Activated T-cell treated with anti-CD3 and anti-CD28 coated beads for 48 hours (primary cell): ENCODE results near the gene LRRFIP1.
"Not testable (repeated sequence)": the region's sequence is repeated elsewhere in the genome, so short reads cannot be mapped to it uniquely, and the experiment has no call there.

Experiments
- DNase-seq: peaks from one replicate; pipeline ENCODE4 v3.0.0-alpha.2; 2020; ENCODE audit warnings: low read depth

The LRRFIP1 gene

DNA sequence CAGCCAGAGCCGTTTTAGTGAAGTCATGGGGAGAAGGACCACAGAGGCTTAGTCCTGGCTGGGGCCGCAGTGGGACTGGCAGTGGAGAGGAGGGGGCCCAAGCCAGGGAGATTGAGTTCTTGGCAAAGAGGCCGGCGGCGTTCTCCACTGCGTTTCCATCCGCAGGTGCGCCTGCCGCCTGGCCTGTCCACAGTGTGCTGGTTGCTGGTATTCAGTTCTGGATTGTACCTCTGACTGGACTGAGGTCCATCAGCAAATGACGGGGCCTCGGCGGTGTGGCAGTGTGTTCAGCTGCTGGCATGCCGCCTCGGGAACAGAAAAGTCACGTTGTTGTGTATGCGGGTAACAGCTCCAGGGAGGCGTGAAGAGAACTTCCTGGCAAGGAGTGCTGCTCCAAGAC is 36.8 kb downstream of the LRRFIP1 start:
- DNase-seq, result no peak

DNA sequence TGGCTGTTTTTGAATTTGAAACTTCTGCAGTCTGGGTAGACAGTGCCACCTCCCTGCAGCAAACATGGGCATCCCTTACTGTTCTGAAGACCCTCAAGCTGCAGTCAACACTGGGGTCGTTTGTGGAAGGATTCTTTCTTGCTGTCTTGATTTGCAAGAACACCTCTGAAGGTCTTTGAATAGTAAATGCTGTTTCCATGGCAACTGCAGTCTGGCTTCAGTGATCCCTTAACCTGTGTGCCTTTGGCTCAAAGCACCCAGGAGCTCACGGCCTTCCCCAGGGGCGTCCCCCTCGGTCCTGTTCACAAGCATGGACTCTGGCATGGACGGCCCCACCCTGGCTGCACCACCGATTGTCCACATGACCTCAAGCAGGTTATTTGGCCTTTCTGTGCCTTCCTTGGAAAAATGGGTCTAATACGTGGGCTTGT is 38.3 kb downstream of the LRRFIP1 start:
- DNase-seq, result no peak

DNA sequence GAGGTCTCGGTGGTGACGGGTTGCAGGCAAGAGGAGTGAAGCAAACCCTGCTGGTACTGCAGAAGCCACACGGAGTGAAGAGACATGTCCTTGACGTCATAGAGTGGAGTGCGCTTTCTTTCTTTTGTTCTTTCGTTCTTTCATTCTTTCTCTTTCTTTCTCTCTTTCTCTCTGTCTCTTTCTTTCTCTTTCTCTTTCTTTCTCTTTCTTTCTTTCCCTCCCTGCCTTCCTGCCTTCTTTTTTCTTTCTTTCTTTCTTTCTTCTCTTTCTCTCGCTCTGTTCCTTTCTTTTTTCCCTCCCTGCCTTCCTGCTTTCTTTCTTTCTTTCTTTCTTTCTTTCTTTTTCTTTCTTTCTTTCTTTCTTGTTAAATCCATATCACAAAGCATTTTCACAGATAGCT is 39.2 kb downstream of the LRRFIP1 start:
- no peak for DNase-seq

DNA sequence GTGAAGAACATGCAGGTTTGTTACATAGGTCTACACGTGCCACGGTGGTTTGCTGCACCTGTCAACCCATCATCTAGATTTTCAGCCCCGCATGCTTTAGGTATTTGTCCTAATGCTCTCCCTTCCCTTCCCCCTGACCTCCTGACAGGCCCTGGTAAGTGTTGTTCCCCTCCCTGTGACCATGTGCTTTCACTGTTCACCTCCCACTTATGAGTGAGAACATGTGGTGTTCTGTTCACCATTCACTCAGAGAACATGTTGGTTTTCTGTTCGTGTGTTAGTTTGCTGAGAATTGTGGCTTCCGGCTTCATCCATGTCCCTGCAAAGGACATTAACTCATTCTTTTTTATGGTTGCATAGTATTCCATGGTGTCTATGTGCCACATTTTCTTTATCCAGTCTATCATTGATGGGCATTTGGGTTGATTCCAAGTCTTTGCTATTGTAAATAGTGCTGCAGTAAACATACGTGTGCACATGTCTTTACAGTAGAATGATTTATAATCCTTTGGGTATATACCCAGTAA is 39.7 kb downstream of the LRRFIP1 start:
- DNase-seq, result not testable (repeated sequence)

DNA sequence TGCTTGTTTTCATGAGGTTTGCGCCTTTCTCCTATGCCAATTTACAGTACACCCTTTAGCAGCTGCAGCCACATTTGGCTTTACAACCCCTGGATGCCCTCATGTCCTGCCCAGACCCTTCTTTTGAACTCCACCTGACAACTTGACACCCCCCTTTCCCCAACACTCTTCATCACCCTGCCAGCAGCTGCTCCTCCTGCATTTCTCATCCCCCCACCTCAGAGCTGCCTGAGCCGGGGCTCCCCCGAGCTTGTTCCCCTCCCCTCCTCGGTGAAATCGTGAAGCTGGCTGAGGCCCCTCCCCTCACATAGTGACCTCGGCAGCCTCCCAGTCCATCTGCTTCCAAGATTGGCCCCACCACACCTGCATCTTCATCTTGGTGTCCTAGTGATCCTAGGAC is 40.5 kb downstream of the LRRFIP1 start:
- no peak for DNase-seq

DNA sequence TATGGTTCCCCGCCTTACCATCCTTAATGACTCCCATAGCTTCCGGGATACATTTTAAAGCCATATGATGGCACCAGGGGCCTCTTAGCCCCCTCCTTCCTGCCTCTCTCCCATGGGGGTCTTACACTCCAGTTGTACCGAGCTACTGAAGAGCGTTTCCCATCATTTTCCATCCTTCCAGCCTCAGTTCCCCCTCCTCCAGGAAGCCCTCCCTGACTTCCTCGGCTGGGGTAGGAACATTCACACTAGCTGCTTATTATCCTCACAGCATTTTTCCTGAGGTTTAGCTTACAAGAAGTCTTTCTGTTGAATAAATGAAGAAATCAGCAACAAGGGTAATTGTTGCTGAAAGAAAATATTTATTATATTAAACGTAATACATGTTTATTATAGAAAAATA is 41.1 kb downstream of the LRRFIP1 start:
- no peak for DNase-seq

DNA sequence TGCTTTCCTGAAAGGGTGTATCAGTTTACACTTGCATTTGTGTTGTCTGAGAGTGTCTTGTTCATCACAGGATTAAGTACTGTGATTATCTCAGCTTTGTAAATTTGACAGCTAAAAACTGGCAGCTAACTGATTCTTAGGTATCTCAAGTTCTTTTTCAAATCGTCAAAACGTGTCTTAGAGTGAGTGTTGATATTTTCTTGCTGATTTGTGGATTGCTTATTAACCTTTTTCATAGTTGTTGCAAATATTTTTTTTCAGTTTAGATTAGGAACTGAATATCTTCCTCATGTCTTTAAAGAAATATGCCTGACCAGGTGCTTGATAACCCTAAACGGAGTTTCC is 41.9 kb downstream of the LRRFIP1 start:
- no peak for DNase-seq

DNA sequence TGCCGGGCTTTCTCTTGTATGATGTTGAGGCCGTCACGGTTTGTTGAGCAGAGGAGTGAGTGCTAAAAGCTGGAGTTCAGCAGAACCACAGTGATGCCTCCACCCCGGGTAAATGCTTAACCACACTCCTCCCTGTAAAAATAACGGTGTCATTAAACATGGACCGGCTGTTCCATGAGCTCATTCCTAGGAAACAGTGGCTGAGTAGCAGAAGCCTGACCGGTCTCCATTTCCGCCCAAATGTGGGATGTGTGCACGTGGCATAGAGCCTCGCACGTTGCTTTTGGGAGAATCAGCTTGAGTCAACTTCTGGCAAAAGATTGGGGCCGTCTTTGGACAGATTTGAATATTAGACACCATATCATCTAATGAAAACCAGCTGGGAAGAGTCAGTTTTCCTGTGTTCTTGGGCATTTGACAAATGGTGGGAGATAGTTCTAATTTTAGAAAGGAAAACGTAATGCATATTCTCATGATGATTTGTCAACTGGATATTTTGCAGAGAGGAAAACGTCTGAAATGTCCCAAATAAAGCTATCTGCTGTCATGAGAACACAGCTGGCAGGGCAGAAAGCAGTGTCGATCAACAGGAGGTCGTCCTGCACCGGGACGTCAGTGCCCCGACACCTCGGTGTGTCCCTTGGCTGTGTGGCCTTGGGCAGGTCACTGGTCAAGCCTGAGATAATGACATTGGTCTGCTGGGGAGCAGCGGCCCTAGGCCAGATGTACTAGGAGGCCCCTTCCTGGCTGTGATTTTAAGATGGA is 42.4 kb downstream of the LRRFIP1 start:
- DNase-seq, result no peak

DNA sequence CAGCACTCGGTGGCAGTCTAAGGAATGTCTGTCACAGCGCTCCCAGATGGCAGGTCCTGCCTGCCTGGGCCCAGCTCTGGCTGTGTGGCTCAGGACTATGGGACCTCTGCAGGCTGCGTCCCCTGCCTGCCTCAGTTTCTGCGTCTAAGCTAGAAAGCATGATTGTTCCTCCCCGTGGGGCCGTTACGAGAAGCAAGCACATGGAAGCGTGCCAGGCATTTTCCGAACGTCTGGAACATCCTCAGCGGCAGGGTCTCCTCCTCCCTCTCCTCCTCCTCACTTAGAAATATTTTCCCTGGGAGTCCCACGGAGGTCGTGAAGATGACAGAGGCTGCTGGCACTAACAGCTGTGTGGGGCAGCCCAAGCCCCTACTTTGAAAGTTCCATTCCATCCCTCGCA is 43.3 kb downstream of the LRRFIP1 start:
- DNase-seq, result no peak

DNA sequence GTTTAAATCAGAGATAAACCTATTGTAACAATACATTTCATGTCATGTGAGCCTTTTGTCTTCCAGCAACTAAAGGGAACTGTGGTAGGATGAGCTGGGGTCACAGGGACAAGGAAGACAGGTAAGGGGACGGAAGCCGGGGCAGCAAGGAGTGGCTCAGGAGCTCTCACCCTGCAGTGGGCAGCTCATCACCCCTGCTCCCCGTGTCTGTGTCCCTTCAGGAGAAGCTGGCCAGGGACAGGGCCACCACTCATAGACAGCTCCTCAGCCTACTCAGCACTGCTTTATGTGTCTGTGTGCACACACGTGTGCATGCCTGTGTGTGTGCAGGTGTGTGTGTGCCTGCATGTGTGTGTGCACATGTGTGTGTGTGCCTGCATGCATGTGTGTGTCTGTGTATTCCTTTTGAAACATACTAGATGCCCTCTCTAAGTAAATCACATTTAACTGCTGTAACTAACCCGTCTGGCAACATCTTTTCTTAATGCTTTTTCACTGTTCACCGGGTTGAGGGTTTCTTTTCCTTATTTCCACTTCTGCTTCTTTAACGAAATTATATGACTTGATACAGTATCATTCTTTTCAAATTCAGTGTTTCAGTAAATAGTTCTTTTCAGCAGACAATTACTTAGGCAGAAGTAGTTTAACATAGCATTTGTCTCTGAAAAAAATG is 44.2 kb downstream of the LRRFIP1 start:
- no peak for DNase-seq

DNA sequence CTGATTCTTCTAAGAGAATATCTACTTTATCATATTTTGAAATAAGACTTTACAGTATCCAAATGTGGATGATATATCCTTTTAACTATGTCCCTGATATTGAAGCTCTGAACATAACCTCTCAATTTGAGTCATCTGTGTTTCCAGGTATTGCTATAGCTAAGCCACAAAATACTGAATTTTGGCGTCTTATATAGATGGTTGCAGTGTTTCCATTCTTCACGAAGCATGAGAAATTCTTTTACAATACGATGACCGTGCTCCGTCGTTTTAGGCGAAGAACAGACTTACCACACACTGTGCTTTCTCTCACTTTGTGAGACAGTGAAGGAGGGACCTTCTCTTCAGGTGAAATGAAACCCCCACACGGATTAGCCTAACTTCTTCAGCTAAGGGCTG is 45.3 kb downstream of the LRRFIP1 start:
- DNase-seq, result no peak

DNA sequence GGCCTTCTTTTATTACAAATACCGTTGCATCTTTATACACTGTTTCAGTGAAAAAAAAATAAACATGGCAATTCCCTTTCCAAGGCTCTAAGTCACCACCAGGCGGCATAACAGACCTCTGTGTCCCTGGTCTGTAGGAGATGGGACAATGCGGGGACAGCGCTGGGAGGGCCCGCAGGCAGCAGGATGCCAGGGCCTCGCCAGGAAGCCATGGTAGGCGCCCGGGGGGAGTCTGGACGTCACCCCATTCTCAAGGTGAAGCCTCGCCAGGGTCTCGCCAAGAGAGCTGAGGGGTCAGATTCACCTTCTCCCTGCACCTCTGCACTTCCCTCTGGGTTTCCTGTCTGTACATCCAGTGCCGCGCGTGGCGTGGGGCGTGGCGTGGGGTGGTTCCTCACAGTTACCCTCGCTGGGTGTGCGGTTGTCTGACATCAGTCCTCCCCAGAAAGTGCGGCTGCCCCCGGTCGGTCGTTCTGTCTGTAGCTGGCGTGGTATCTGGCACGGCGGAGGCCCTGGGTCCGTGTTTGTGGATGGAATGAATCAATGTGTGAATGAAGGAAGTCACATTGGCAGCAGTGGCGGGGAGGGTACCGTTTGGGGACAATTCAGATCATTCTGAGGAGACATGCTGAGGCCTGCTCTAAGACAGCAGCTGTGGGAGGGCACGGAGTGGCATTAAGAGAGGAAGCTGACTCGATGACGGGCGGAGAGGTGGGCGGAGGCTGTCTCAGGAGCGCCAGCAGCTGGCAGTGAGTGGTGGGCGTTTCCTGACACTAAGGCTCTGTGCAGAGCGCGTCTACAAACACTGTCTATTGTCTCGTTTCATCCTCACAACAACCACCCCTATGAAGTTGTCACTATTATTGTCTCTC is 46.0 kb downstream of the LRRFIP1 start:
- peak; percentile 79 for DNase-seq

DNA sequence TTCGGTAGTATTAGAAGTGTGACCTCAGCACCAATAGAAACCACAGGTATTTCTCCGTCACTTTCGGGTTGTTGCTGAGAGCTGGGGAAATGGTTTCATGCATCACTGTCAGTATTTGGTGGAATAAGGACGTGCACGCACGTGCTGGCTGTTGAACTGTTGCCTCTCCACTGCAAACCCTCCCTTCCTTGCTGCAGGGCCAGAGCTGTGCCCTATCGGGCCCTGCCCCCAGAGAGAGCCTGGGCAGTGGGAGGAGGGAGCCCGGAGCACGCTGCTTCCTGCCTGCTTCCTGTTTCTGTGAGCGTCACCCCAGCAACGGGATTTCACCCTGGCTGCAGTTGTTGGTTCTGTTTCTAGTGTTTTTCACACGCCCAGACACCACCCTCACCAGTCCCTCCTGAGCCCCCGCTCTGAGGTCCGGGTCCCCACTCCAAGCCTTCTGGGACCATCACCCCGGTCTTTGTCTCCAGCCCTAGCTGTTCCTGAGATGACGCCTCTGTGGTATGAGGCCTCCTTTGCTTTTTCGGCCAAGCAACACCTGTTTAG is 47.4 kb downstream of the LRRFIP1 start:
- DNase-seq, result peak; percentile 63

DNA sequence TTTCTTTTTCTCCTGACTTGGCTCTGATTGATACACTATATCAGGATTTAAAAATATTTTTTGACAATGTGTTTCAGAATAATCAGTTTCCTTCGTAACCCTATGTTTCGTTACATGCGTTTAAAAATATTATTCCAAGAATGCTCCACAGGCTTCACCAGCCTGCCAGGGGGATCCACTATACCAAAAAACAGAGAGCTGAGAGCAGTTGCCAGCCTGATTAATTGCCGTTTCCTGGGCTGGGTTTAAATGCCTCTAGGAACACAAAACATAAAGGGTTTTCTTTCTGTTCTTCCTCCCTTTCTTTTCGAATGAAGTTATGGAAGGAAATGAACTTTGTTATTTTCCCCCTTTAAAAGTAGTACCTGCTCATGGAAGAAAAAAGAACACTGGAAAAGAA is 47.9 kb downstream of the LRRFIP1 start:
- DNase-seq, result no peak

DNA sequence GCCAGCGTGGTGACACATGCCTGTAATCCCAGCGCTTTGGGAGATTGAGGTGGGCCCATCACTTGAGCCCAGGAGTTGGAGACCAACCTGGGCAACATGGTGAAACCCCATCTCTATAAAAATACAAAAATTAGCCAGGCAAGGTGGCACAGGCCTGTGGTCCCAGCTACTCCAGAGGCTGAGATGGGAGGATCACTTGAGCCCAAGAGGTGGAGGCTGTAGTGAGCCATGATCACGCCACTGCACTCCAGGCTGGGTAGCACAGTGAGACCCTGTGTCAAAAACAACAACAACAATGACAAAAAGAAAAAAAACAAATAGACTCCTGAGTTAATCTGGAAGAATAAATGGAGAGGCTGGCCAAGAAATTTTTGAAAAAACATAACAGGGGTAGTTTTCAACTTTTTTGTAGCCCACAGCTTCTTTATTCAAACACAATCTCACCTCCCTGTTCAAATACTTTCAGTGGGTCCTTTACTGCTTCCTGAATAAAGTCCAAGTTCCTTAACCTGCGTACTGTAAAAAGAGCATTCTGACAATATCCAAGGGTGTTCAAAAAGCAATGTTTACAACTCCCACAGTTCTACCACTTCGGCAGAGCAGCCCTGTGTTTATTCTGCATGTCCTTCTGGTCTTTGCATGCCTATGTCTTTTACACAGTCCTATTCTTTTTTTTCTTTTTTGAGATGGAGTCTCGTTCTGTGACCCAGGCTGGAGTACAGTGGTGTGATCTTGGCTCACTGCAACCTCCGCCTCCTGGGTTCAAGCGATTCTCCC is 53.5 kb downstream of the LRRFIP1 start:
- no peak for DNase-seq

DNA sequence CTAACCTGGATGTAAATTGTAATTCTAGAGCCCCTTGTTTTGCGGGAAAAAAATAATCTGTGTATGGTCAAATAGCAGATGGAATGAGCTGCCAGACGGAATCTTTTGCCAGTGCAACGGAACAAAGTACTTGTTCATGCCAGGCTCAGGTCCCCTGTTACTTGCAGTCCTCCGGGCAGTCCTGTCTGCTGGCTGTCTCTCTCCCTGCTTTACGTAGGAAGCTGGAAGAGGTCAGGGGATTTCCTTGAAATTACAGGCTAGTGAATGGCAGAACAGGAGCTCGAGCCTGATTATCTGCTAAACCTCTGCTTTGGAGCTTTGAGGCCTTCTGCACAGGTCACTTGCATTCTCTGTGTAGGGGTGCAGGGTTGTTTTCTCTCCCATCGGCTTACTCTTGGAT is 54.8 kb downstream of the LRRFIP1 start:
- DNase-seq, result no peak

DNA sequence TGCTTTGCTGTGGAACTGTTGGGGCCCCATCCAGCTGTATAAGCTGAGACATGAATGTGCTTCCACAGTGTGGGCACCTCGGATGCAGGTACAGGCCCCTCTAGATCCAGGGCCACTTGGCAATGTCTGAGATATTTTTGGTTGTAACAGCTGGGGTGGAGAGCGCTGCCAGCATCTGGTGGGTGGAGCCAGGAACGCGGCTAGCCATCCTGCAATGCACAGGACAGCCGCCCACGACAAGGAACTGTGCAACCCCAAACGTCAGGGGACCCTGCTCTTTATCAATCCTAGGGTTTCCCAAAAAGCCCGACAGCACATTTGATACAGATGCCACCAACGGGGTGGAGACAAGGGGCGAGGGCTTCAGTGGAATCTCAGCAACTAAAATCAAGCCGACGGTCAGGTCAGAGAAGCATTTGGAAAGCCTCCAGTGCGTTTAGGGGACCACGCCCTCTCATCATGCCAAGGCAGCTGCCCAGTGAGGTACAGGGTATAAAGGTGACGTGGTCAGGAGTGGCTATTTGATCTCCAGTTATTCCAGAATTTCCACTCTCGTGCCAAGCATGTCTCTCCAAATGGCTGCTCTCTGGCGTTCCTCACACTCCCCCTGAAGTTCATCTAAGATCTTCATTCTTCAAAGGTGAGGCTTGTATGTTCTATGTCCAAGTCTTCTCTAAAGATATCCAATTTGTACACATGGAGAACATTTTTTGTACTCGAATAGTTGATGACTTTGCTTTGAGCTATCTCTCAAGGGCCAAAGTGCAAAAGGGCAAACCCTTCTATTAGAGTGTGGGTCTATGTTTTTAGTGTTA is 55.7 kb downstream of the LRRFIP1 start:
- no peak for DNase-seq

DNA sequence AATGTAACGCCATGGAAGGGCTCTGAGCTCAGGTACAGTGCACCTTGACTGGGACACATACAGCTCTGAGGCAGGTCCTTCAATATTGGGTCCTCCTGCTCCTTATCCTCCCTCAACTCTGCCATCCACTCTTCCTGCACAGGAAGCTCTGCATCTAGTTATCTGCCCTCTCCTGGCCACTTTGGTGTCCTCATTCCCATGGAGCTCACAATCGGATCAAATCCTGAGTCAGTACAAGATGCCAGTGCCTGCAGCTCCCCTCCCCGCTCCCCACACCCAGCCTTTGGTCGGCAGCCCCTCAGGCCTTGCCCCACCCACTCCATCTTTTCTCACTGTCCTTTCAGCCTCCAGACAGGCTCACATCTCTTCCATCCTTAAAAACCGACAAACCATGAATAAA is 58.0 kb downstream of the LRRFIP1 start:
- DNase-seq, result no peak

DNA sequence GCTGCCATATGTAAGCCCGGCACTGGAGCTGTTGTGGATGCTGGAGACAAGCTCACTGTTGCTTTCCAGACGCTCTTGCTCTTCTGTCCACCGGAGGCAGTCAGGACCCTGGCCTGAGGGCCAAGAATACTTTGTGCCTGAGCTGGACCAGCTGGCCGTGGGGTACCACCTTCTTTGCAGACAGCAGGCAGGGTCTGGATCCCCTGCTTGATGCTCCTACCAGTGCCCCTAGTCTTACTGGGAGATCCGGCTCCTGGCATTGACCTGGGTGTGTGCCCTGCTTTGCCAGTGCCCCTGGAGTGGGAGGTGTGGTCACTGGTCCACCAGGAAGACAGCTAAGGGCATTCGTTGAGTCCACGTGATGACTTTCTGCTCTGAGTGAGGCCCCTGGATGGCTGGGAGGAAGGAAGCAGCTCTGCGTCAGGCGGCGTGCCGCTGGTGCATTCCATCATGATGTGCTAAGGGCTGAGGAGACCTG is 59.3 kb downstream of the LRRFIP1 start:
- no peak for DNase-seq

DNA sequence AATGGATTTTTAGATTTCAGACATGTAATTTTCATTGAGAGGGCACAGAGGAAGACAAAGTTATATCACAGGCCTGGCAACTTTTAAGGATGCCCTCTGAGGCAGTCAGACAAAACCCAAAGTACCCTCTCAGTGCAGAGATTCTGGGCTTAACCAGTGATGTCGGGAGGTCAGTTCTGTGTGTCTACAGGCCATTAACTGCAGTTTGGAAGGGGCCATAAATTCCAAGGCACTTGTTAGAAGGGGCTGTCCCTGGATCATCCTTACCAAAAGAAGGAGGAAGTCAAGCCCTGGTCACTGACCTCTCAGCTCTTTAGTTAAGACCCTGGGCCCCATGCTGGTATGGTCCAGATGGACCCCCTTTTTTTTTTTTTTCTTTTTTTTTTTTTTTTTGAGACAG is 60.7 kb downstream of the LRRFIP1 start:
- DNase-seq, result no peak

DNA sequence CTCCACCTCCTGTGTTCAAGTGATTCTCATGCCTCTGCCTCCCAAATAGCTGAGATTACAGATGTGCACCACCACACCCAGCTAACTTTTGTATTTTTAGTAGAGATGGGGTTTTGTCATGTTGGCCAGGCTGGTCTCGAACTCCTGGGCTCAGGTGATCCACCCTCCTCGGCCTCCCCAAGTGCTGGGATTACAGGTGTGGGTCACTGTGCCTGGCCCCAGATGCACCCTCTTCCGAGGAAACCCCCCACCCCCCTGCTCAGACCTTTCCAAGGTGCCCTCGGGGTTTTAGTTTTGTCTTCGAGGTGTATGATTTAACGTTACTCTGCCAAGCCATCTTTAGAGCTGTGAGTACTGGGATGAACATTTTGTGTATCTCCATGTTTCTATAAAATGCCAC is 61.2 kb downstream of the LRRFIP1 start:
- DNase-seq, result not testable (repeated sequence)
